Retina (tissue), 1 donor: ENCODE data around the gene MGAT4D.
A peak's percentile ranks its signal among the peaks of the same experiment; 100 is the strongest.
"Not testable (repeated sequence)": the region's sequence is repeated elsewhere in the genome, so short reads cannot be mapped to it uniquely, and the experiment has no call there.

Experiments used
- DNase-seq: peaks from one replicate; pipeline ENCODE4 v3.0.0-alpha.2; 2016

The MGAT4D gene

DNA sequence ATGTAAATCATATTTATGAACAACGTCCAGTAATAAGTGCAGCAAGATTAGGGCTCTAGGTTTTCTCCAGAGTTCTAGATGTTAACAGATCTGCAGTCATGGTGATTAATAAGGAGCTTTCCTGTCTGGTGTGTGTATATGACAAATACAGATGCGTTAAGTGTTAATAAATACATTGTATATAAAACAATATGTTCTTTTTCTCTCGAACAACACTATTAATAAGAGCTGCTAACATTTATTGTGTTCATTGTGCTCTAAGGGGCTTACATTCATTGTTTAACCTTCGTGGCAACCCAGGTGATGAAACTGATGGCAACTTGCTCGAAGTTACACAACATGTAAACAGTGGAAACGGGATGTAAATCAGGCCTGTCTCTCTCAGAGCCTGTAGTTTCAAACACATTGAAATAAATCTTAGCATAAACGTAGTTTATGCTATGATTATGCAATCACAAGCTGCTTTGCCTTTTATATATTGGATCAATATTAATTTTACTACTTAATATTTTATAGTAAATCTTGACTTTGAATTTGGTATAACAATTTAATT lies 70.1 kb downstream of the MGAT4D start:
- no peak for DNase-seq

DNA sequence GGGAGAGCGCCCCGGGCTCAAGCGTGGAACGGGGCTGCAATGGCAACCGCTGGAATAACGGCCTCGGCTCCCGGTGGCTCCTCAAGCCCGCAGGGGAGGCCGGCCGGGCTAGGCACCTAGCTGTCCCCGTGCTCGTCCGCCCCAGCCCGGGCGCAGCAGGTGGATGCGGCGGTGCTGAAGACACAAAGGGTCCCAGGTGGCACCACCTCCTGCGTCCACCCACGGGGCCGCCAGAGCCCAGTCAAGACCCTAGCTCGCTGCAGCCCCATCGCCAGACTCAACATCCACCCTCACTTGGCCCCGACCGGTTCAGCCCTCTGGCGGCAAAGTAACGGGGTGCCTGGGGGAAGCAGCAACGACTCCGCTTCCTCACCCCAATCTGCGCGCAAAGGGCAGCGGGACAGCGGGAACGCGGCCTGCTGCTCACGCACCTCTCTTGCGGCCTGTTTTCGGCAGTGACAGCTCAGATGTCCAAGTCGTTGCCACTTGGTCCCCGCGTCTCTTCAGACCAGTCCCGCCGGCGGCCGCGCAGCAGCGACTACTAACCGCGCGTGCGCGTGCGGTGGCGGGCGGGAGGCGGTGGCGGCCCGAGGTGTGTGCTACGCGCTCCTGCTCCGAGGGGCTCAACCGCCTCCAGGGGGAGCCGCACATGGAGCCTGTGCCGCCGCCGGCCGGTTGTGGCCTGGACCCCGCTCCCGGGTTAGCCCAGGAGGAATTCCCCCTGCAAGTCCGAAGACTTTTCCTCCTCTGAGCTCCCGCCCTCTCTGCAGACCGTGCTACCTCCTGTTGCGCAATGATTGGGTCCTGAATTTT lies 70.8 kb downstream of the MGAT4D start, which contains the start of gene CLGN:
TSS of gene CLGN (minus strand) at position 543 of the 813 bp plus-strand sequence. CDS start 14,570 bp downstream, outside the sequence.
- DNase-seq, result peak; percentile 97

GRCh38 chr4:140426610-140427105 lies 71.4 kb downstream of the MGAT4D start:
- no peak for DNase-seq

DNA sequence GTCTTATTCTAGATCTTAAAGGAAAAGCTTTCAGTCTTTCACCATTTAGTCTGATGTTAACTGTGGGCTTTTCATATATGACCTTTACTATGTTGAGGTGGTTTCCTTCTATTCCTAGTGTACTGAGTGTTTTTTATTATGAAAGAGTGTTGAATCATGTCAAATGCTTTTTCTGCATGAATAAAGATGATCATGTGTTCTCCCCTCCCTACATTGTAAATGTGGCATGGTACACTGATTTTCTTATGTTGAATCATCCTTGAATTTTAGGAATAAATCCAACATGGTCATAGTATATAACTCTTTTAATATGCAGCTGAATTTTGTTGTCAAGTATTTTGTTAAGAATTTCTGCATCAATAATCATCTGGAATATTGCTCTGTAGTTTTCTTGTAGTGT lies 75.0 kb downstream of the MGAT4D start:
- DNase-seq, result no peak

DNA sequence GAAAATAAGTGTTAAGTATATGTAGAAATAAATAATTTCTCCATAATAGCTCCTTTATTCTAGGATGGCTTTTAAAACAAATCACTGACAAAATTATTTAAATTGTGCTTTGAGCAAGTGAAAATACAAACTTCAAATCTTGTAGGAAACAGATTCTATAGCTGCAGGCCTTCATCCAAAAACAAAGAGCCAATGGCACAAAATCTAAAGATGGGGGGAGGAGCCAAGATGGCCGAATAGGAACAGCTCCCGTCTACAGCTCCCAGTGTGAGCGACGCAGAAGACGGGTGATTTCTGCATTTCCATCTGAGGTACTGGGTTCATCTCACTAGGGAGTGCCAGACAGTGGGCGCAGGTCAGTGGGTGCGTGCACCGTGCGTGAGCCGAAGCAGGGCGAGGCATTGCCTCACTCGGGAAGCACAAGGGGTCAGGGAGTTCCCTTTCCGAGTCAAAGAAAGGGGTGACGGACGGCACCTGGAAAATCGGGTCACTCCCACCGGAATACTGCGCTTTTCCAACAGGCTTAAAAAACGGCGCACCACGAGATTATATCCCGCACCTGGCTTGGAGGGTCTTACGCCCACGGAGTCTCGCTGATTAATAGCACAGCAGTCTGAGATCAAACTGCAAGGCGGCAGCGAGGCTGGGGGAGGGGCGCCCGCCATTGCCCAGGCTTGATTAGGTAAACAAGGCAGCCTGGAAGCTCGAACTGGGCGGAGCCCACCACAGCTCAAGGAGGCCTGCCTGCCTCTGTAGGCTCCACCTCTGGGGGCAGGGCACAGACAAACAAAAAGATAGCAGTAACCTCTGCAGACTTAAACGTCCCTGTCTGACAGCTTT lies 84.7 kb downstream of the MGAT4D start:
- not testable (repeated sequence) for DNase-seq

DNA sequence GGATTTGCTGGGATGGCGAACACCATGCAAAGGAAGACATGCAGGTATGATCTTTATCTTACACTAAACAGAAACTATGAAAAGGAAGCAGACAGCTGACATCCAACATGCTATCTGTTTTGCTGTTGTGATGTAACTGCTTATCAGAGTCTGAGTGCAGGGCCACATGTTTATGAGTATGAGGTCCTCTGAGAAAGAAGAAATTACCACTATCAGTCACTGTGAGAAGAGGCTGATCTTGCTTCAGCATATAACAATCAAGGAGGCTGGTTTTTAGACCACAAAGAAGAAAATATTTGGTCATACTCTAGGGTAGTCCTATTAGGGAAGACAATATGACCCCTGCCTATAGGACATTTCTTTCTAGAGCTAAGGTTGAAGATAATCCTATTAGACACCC lies 89.1 kb downstream of the MGAT4D start:
- DNase-seq, result no peak

GRCh38 chr4:140406292-140406691 lies 91.8 kb downstream of the MGAT4D start:
- no peak for DNase-seq

DNA sequence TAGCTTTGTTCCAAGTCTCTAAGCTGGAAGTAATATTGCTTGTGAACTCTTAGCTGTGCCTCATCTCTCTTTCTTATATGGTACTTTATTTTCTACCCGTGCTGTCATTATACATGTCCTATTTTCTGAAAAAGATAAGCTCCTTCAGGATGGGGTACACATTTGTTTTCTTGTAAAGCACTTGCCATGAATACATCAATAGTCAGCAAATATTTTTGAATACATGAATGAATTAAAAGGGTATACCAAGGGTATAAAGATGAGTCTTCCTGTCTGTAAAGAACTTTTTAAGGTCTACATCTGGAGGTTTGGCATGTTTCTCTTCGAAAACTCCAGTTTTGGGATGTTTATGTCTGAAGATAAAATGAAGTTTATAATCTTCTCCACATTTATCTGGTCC lies 98.0 kb downstream of the MGAT4D start:
- DNase-seq, result no peak

- no peak for DNase-seq
These were observed 102.4 kb downstream of the MGAT4D start for GRCh38 chr4:140395668-140396067.
